T-helper 2 cell (primary cell): Measurements from ENCODE around the gene FFAR1.

ENCODE experiments used
- DNase-seq, 5 experiments: peaks; one replicate each; pipeline versions ENCODE4 v3.0.0 to v3.0.0-alpha.2; 2012 to 2022

The FFAR1 gene

GRCh38 chr19:35315883-35316282 is 31.8 kb upstream of the FFAR1 start:
- no peak for DNase-seq

GRCh38 chr19:35316560-35316959 is 31.1 kb upstream of the FFAR1 start:
- no peak for DNase-seq

GRCh38 chr19:35317464-35318043 is 30.1 kb upstream of the FFAR1 start:
- no peak for DNase-seq

GRCh38 chr19:35318679-35319448 is 28.8 kb upstream of the FFAR1 start:
- no peak for DNase-seq

GRCh38 chr19:35320065-35320713 is 27.5 kb upstream of the FFAR1 start:
- no peak for DNase-seq

- no peak for DNase-seq
Observed at GRCh38 chr19:35321291-35321690, 26.4 kb upstream of the FFAR1 start.

- no peak for DNase-seq
Observed at GRCh38 chr19:35322014-35322413, 25.7 kb upstream of the FFAR1 start.

- DNase-seq = no peak
Observed at GRCh38 chr19:35327642-35328041, 20.1 kb upstream of the FFAR1 start.

- no peak for DNase-seq
Observed at GRCh38 chr19:35328851-35329285, 18.8 kb upstream of the FFAR1 start, which contains the start of gene CD22. CD22 (plus strand) TSS chr19:35329187; CDS start chr19:35332041, 2,854 bp downstream.

- no peak for DNase-seq
Observed at GRCh38 chr19:35329323-35329722, 18.4 kb upstream of the FFAR1 start.

- no peak for DNase-seq
Observed at GRCh38 chr19:35330475-35330874, 17.2 kb upstream of the FFAR1 start.

GRCh38 chr19:35331551-35332214 is 16.0 kb upstream of the FFAR1 start:
- no peak for DNase-seq

GRCh38 chr19:35332817-35333216 is 14.9 kb upstream of the FFAR1 start:
- peak in 1 of 5 experiments; percentile 46 for DNase-seq

GRCh38 chr19:35334144-35334753 is 13.5 kb upstream of the FFAR1 start:
- no peak for DNase-seq

- no peak for DNase-seq
Observed at GRCh38 chr19:35336166-35336955, 11.3 kb upstream of the FFAR1 start.

GRCh38 chr19:35337097-35337983 is 10.4 kb upstream of the FFAR1 start:
- no peak for DNase-seq

GRCh38 chr19:35337984-35338296 is 9.8 kb upstream of the FFAR1 start:
- no peak for DNase-seq

- no peak for DNase-seq
Observed at GRCh38 chr19:35340431-35340830, 7.3 kb upstream of the FFAR1 start.

- no peak for DNase-seq
Observed at GRCh38 chr19:35341006-35341405, 6.7 kb upstream of the FFAR1 start.

GRCh38 chr19:35341565-35342225 is 6.0 kb upstream of the FFAR1 start:
- no peak for DNase-seq

- DNase-seq = no peak
Observed at GRCh38 chr19:35342430-35342829, 5.3 kb upstream of the FFAR1 start.
